DMS153 treated with DMSO at 0.1 percent for 48 hours (cell line): ENCODE measurements around the gene ESRRB.
A peak's percentile ranks its signal among the peaks of the same experiment; 100 is the strongest.

Source experiments
- DNase-seq: peaks from one replicate; lab custom pipeline; 2025; ENCODE audit not compliant: unreplicated experiment; lab: John Stamatoyannopoulos, UW

Gene ESRRB

GRCh38 chr14:76491172-76491930, 115.4 kb downstream of the ESRRB start:
- DNase-seq = no peak

GRCh38 chr14:76495983-76496382, 120.0 kb downstream of the ESRRB start:
- no peak for DNase-seq

- no peak for DNase-seq
These were observed 120.7 kb downstream of the ESRRB start for GRCh38 chr14:76496595-76496994.

GRCh38 chr14:76497550-76498462, 121.9 kb downstream of the ESRRB start:
- DNase-seq = no peak

DNA sequence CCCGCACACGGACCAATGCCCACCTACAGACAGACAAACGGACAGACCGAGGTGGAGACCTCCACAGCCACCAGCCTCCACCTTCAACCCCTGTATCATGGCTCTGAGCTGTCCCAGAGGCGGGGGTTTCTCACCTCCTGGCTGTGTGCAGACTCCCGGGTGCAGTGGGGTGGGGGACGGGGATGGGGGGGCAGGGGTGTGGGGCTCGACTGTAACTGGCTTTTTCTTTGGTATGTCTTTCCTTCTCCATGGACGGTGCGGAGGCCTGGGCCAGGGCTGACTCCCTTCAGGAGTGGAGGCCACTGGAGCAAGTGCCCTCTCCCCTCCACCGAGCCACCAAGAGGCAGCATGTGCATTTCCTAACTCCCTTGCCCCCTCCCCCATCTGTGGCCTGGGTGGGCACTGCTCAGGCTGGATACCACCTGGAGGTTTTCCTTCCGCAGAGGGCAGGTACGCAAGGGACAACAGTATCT, 122.6 kb downstream of the ESRRB start:
- no peak for DNase-seq

- DNase-seq = no peak
These were observed 123.0 kb downstream of the ESRRB start for GRCh38 chr14:76498976-76499375.

GRCh38 chr14:76499399-76499798, 123.5 kb downstream of the ESRRB start:
- DNase-seq = no peak

- no peak for DNase-seq
These were observed 124.1 kb downstream of the ESRRB start for GRCh38 chr14:76500011-76500410.

GRCh38 chr14:76500480-76500879, 124.5 kb downstream of the ESRRB start:
- DNase-seq = no peak

GRCh38 chr14:76501156-76501720, 125.3 kb downstream of the ESRRB start:
- DNase-seq = no peak

DNA sequence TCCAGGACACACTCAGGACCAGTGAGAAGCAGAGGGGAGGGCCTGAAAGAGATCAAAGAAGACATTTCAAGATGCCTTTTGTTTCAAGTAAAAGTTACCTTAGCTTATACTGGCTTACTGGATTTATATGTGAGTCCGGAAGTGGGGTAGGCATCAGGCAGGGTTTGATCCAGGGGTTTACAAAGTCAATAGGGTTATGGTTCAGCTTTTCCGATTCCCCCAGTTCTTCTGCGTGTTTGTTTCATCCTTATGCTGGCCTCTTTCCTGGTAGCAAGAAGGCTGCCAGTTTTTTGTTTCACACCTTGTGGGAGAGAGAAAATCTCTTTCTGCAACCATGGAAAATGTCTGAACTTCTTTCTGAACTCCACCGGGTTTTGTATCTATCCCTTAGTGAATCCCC, 126.3 kb downstream of the ESRRB start:
- DNase-seq = no peak

- DNase-seq = no peak
These were observed 126.7 kb downstream of the ESRRB start for GRCh38 chr14:76502638-76503037.

DNA sequence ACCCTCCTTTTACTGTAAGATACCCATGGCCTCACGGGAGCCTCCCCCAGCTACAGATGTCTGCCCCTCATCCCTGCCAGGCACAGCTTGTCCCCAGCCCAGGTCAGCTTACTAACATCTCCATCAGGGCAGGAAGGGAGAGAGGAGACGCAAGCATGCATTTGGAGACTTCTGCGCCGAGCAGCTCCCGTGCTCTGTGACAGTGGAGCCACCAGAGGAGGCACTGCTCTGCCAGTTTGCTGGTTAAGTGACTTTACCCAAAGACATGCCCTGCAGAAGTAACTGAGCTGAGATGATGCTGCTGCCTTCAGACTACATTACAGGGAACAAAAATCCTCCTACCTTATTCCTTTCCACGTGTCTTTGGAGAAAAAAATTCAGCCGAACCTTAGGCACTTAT, 133.4 kb downstream of the ESRRB start:
- DNase-seq = no peak

GRCh38 chr14:76510181-76510580, 134.2 kb downstream of the ESRRB start:
- DNase-seq = no peak

GRCh38 chr14:76514213-76514998, 138.5 kb downstream of the ESRRB start:
- DNase-seq = no peak

GRCh38 chr14:76516884-76517283, 140.9 kb downstream of the ESRRB start:
- DNase-seq = peak; percentile 70

GRCh38 chr14:76518366-76518765, 142.4 kb downstream of the ESRRB start:
- DNase-seq = no peak

- DNase-seq = no peak
These were observed 149.3 kb downstream of the ESRRB start for GRCh38 chr14:76525106-76525821.

- DNase-seq = no peak
These were observed 155.1 kb downstream of the ESRRB start for GRCh38 chr14:76531085-76531484.

- peak; percentile 61 for DNase-seq
These were observed 155.9 kb downstream of the ESRRB start for GRCh38 chr14:76531821-76532318.
